Thyroid gland (tissue), 4 donors: ENCODE measurements around the gene MSANTD7.

ENCODE experiments used
- POLR2A ChIP-seq, 2 donors: fragments of 450-650 bp; IDR thresholded peaks; one replicate each; pipeline ENCODE4 v1.6.1; 2017; ENCODE audit warnings: antibody characterized with exemption in 2 of 2, mild to moderate bottlenecking in 2 of 2, moderate library complexity in 1 of 2
- TF ChIP-seq, protein P1 (sequence below), 6 experiments: fragments of 200-600 bp in 3 of 6; fragments of 450-650 bp in 3 of 6; sonication (generic) in 3 of 6; IDR thresholded peaks; one replicate each; pipeline ENCODE4 v1.5.1; 2016 to 2019; ENCODE audit warnings: antibody characterized with exemption in 6 of 6, mild to moderate bottlenecking in 2 of 6, inconsistent platforms in 1 of 6, moderate library complexity in 1 of 6

- TF ChIP-seq, protein P1, sequence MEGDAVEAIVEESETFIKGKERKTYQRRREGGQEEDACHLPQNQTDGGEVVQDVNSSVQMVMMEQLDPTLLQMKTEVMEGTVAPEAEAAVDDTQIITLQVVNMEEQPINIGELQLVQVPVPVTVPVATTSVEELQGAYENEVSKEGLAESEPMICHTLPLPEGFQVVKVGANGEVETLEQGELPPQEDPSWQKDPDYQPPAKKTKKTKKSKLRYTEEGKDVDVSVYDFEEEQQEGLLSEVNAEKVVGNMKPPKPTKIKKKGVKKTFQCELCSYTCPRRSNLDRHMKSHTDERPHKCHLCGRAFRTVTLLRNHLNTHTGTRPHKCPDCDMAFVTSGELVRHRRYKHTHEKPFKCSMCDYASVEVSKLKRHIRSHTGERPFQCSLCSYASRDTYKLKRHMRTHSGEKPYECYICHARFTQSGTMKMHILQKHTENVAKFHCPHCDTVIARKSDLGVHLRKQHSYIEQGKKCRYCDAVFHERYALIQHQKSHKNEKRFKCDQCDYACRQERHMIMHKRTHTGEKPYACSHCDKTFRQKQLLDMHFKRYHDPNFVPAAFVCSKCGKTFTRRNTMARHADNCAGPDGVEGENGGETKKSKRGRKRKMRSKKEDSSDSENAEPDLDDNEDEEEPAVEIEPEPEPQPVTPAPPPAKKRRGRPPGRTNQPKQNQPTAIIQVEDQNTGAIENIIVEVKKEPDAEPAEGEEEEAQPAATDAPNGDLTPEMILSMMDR (IDR thresholded peaks at IDR 0.05), result no peak
- no peak for TF ChIP-seq POLR2A (IDR thresholded peaks at IDR 0.05)
Observed at GRCh38 chr10:14837003-14837756, 926 bp upstream of the MSANTD7 start.
